PFSK-1 (cell line): ENCODE results near the gene PPTC7.

Source experiments
- POLR2AphosphoS5 ChIP-seq: IDR thresholded peaks from 2 replicates; pipeline ENCODE4 v1.6.1; 2012; ENCODE audit warnings: low read depth, mild to moderate bottlenecking, control low read depth, low read length, moderate library complexity
- SIN3A ChIP-seq: IDR thresholded peaks from 2 replicates; pipeline ENCODE4 v1.6.1; 2012; ENCODE audit warnings: mild to moderate bottlenecking, low read length, moderate library complexity, borderline replicate concordance; ENCODE audit not compliant: insufficient read depth
- TAF1 ChIP-seq: IDR thresholded peaks from 2 replicates; pipeline ENCODE4 v1.6.1; 2012; ENCODE audit warnings: low read length, control low read depth, borderline replicate concordance; ENCODE audit not compliant: insufficient read depth

- peak; percentile 73 for TF ChIP-seq POLR2AphosphoS5
- 0 out of 2 replicates have a peak, but pooled peaks have one; percentile 48 for TF ChIP-seq SIN3A
- peak; percentile 82 for TF ChIP-seq TAF1
Measured at GRCh38 chr12:110583137-110584059, at the start of gene PPTC7.
